ENCODE measurements around the gene LRRC49.

LRRC49 gene

DNA sequence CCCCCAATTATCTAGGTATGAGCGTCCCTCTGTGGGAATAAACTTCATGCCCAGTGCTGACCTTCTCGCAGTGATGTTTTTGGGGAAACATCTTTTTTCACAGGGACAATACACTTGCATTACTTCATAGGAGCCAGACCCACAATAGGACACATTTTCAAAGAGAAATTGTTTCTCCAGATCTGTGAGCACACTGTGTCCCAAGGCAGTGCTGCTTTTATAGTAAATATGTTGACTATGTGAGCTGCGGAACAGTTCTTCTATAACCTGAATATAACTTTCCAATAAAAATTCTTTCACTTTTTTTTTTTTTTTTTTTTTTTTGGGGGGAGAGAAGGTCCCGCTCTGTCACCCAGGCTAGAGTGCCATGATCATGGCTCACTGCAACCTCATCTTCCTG, 205.3 kb downstream of the LRRC49 start:
- no peak for DNase-seq

DNA sequence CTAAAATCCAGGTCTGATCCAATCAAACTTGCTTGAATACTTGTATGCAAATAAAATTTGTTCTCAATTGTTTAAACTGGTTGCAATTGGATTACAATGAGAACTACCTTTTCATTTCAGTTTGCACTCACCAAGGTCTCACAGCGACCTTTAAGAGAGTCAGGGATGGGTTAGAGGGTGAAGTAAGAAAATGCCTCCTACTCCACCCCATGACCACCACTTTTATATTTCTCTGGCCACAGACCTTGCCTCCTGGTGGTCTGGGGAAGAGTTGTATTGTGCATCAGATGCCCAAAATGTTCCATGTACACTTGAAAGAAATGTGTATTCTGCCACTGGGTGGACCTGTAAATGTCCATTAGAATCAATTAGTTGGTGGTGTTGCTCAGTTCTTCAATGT, 206.3 kb downstream of the LRRC49 start:
- no peak for DNase-seq

All from activated gamma-delta T cell treated with Interleukin-2 at 50 U/mL for 16 hours (primary cell).